OCI-LY7 (cell line): Measurements from ENCODE around the gene NCK2.

Source experiments
- EZH2phosphoT487 ChIP-seq: fragments of 200-600 bp; sonication (generic); IDR thresholded peaks from 2 replicates; pipeline ENCODE4 v1.6.1; 2018; ENCODE audit warnings: low read depth, borderline replicate concordance, mild to moderate bottlenecking, mixed run types, antibody characterized with exemption, low read length, moderate library complexity, mixed read lengths
- TF ChIP-seq, protein P1 (sequence below): fragments of 200-600 bp; sonication (generic); conservative IDR thresholded peaks from 2 replicates; pipeline ENCODE4 v1.5.1; 2014; ENCODE audit warnings: mild to moderate bottlenecking, antibody characterized with exemption, low read length, moderate library complexity, mixed read lengths

DNA sequence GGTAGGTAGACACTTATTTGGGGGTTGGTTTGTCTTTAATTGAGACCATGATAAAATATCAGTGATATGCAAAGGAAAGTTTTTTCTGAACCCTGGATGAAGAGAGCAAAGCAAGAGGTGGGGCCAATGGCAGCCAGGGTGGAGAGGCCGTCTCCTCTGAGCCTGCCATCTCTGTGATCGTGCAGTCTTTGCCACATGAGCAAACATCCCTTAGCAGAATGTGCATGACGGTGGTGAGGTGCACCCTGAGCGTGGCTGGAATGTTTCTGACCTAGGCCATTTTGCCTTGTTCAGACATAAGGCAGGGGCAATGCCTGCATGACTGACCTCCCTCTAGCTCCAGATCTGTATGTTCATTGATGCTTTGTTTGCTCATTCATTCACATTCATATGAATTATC, 6.0 kb downstream of the NCK2 start:
- TF ChIP-seq, protein P1, sequence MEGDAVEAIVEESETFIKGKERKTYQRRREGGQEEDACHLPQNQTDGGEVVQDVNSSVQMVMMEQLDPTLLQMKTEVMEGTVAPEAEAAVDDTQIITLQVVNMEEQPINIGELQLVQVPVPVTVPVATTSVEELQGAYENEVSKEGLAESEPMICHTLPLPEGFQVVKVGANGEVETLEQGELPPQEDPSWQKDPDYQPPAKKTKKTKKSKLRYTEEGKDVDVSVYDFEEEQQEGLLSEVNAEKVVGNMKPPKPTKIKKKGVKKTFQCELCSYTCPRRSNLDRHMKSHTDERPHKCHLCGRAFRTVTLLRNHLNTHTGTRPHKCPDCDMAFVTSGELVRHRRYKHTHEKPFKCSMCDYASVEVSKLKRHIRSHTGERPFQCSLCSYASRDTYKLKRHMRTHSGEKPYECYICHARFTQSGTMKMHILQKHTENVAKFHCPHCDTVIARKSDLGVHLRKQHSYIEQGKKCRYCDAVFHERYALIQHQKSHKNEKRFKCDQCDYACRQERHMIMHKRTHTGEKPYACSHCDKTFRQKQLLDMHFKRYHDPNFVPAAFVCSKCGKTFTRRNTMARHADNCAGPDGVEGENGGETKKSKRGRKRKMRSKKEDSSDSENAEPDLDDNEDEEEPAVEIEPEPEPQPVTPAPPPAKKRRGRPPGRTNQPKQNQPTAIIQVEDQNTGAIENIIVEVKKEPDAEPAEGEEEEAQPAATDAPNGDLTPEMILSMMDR: no peak
- TF ChIP-seq EZH2phosphoT487: no peak
